ENCODE data around the gene ZNF680. TPM values are rescaled to one million over a fixed set of nuclear protein-coding genes. Genes with fewer than 3 reads are reported as not detected.

ZNF680 gene
- total RNA-seq, 1 experiment from 2014 or later: 6.0 TPM

DNA sequence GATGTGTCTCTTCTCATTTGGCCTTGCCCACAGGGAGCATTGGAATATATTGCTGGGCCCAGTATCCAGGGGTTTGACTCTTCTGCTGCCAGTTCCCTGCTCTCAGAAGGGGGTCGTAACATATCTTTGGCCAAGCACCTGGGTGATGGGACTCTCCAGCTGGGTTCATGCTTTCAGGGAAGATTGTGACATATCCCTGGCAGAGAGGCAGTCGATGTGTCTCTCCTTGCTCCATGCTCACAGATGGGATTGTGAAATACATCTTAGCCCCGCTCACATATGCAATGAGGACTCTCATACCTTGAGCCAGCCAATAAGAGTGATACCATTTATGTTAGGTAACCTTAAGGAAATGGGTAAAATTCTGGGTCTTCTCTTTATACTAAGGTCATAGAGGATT, 39.2 kb upstream of the ZNF680 start:
- Mint-ChIP-seq H3K9me3 (ENCODE audit: unreplicated experiment) (peaks cover 24% of the 10 kb centered on the region), H3K4me1 (ENCODE audit: insufficient read depth, unreplicated experiment) (no peaks in the 10 kb centered on the region), H3K27ac (ENCODE audit: low read depth, unreplicated experiment) (no peak overlapping the region), H3K27me3 (ENCODE audit: insufficient read depth, unreplicated experiment) (no peaks in the 10 kb centered on the region), H3K36me3 (ENCODE audit: insufficient read depth, unreplicated experiment) (no peaks in the 10 kb centered on the region), H3K4me3 (ENCODE audit: unreplicated experiment) (no peak overlapping the region)
- no TSS peak for BruUV-seq (replicated peaks)
- POLR2A ChIA-PET: interaction anchor here (1.3 kb wide), 1 partner anchor 12 kb away, joined by 3 read pairs; no protein-coding TSS in a partner anchor
- no peak for DNase-seq (ENCODE audit: unreplicated experiment)
- TF ChIP-seq, protein P1, sequence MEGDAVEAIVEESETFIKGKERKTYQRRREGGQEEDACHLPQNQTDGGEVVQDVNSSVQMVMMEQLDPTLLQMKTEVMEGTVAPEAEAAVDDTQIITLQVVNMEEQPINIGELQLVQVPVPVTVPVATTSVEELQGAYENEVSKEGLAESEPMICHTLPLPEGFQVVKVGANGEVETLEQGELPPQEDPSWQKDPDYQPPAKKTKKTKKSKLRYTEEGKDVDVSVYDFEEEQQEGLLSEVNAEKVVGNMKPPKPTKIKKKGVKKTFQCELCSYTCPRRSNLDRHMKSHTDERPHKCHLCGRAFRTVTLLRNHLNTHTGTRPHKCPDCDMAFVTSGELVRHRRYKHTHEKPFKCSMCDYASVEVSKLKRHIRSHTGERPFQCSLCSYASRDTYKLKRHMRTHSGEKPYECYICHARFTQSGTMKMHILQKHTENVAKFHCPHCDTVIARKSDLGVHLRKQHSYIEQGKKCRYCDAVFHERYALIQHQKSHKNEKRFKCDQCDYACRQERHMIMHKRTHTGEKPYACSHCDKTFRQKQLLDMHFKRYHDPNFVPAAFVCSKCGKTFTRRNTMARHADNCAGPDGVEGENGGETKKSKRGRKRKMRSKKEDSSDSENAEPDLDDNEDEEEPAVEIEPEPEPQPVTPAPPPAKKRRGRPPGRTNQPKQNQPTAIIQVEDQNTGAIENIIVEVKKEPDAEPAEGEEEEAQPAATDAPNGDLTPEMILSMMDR (IDR thresholded peaks at IDR 0.05; ENCODE audit: unreplicated experiment): no peak
- CTCF ChIA-PET: interaction anchor here (0.7 kb wide), 1 partner anchor 16 kb away, joined by 3 read pairs; no protein-coding TSS in a partner anchor
- intact Hi-C loops (cut with micrococcal nuclease): no loop called here

DNA sequence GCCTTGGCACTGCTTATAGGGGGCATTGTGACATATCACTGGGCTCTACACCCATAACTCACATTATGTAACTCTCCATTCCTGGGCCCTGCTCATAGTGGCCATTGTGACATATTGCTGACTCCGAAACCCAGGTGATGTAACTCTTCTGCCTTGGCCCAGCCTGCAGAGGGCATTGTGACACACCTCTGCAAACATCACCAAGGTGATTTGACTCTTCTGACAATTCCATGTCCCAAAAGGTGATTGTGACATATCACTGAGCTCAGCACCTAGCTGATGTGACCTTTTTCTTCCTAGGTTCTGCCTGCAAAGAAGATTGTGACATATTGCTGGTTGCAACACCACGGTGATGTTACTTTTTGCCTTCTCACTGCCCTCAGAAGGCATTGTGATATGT, 36.5 kb upstream of the ZNF680 start:
- Mint-ChIP-seq H3K4me1 (ENCODE audit: insufficient read depth, unreplicated experiment) (no peaks in the 10 kb centered on the region), H3K27me3 (ENCODE audit: insufficient read depth, unreplicated experiment) (no peaks in the 10 kb centered on the region), H3K27ac (ENCODE audit: low read depth, unreplicated experiment) (no peak overlapping the region), H3K4me3 (ENCODE audit: unreplicated experiment) (no peak overlapping the region), H3K36me3 (ENCODE audit: insufficient read depth, unreplicated experiment) (no peaks in the 10 kb centered on the region), H3K9me3 (ENCODE audit: unreplicated experiment) (peaks cover 15% of the 10 kb centered on the region)
- no peak for DNase-seq (ENCODE audit: unreplicated experiment)
- ChIA-PET CTCF (no interaction called here), POLR2A (interaction anchor here (0.7 to 1.9 kb wide), 3 partner anchors 14 to 407 kb away, joined by 3 to 7 read pairs (median 4); partner anchors contain the start of genes ERV3-1 and ZNF680)
- TF ChIP-seq, protein P1 (IDR thresholded peaks at IDR 0.05; ENCODE audit: unreplicated experiment): no peak
- no TSS peak for BruUV-seq (replicated peaks)
- intact Hi-C loops (cut with micrococcal nuclease): no loop called here

DNA sequence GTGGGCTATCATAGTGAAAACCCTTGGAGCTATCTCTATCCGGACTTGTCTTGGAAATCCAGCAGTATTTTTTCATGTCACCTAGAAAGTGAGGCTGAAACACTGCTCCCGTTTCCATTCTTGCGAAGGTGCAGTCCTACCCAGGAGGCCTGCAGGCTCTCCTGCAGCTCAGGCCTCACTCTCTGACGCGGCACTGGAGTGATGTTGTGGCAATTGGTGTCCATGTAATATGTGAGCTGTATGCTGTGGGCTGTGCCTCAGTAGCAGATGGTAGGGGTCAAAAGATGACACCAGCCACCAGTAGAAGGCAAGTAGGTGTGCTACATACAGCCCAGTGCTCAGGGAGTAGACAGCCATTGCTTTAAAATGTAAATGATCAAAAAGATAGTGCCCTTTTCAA, 28.1 kb upstream of the ZNF680 start:
- no peaks in the 10 kb centered on the region for H3K9me3 Mint-ChIP-seq (ENCODE audit: unreplicated experiment)
- H3K27me3 Mint-ChIP-seq (ENCODE audit: insufficient read depth, unreplicated experiment): no peaks in the 10 kb centered on the region
- no peaks in the 10 kb centered on the region for H3K36me3 Mint-ChIP-seq (ENCODE audit: insufficient read depth, unreplicated experiment)
- POLR2A ChIA-PET: no interaction called here
- TF ChIP-seq, protein P1 (IDR thresholded peaks at IDR 0.05; ENCODE audit: unreplicated experiment): no peak
- BruUV-seq (replicated peaks): no TSS peak
- no peaks in the 10 kb centered on the region for H3K4me1 Mint-ChIP-seq (ENCODE audit: insufficient read depth, unreplicated experiment)
- no peak overlapping the region for H3K27ac Mint-ChIP-seq (ENCODE audit: low read depth, unreplicated experiment)
- CTCF ChIA-PET: no interaction called here
- no peak for DNase-seq (ENCODE audit: unreplicated experiment)
- H3K4me3 Mint-ChIP-seq (ENCODE audit: unreplicated experiment): no peak overlapping the region
- intact Hi-C loops (cut with micrococcal nuclease): no loop called here

DNA sequence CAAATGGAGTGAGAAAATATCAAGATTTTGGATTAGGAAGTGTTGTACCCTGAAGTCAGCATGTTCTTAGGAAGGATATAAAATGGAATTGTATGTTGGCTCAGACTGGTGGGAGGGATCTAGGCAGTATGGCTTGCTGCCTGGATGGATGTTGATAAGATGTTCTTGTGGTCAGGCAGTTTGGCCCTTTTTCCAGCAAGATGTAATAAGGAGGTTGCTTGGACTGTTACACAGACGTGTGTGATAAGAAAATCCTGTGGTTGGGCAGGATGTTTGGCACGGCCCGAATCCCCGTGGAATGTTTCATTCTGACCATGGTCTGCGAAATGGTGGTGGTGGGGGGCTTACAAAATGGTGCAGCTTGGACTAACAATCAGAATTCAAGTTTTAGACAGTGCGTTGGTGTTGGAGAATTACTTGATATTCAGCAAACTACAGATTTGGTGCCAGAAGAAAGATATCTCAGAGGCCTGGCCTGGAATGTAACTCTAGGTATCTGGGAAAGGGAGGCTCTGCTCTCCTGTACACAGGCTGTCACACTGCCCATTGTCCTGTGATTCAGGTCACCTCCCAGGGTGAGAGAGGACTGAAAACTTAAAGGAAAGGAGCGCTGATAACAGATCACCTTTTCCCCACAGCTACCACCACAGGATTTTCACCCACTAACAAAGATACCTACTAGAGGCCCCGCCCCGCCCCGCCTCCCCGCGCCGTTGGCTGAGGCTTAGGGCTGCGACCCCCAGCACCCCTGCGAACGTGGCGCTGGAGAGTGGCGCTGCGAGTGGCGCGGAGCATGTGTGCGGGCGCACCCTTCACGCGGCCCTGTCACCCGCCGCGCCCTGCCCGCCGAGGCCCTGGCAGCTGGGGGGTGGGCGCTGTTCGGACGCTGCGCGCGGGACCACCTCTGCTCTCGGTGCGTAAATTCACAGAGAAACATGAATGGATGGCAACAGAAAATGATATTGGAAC, 19.3 kb upstream of the ZNF680 start:
- H3K27me3 Mint-ChIP-seq (ENCODE audit: insufficient read depth, unreplicated experiment): no peaks in the 10 kb centered on the region
- ChIA-PET POLR2A (interaction anchor here (0.6 to 0.7 kb wide), 2 partner anchors 96 to 216 kb away, joined by 4 to 7 read pairs; no protein-coding TSS in a partner anchor), CTCF (interaction anchor here (1.2 kb wide), 1 partner anchor 44 kb away, joined by 3 read pairs; no protein-coding TSS in a partner anchor)
- no peaks in the 10 kb centered on the region for H3K4me1 Mint-ChIP-seq (ENCODE audit: insufficient read depth, unreplicated experiment)
- no peak overlapping the region for H3K27ac Mint-ChIP-seq (ENCODE audit: low read depth, unreplicated experiment)
- intact Hi-C loops (cut with micrococcal nuclease): no loop called here
- TF ChIP-seq, protein P1 (IDR thresholded peaks at IDR 0.05; ENCODE audit: unreplicated experiment): no peak
- no TSS peak for BruUV-seq (replicated peaks)
- H3K9me3 Mint-ChIP-seq (ENCODE audit: unreplicated experiment): peaks cover 15% of the 10 kb centered on the region
- H3K4me3 Mint-ChIP-seq (ENCODE audit: unreplicated experiment): no peak overlapping the region
- no peaks in the 10 kb centered on the region for H3K36me3 Mint-ChIP-seq (ENCODE audit: insufficient read depth, unreplicated experiment)
- DNase-seq (ENCODE audit: unreplicated experiment): no peak

Measured in MCF 10A (cell line).